ENCODE data around the gene TCTN1.

- TF ChIP-seq CTCF (IDR thresholded peaks at IDR 0.05; ENCODE audit: low read length) (no peak), EZH2 (IDR thresholded peaks at IDR 0.05; ENCODE audit: borderline replicate concordance, low read length) (no peak)
Measured at GRCh38 chr12:110686294-110686903, 72.5 kb downstream of the TCTN1 start.
